Non-pigmented ciliary epithelial cell (primary cell): Measurements from ENCODE around the gene DYNLT4.
"Not testable (repeated sequence)": the region's sequence is repeated elsewhere in the genome, so short reads cannot be mapped to it uniquely, and the experiment has no call there.

Experiments used
- DNase-seq: peaks from one replicate; pipeline ENCODE4 v3.0.0-alpha.2; 2010; ENCODE audit warnings: low read depth

The DYNLT4 gene

DNA sequence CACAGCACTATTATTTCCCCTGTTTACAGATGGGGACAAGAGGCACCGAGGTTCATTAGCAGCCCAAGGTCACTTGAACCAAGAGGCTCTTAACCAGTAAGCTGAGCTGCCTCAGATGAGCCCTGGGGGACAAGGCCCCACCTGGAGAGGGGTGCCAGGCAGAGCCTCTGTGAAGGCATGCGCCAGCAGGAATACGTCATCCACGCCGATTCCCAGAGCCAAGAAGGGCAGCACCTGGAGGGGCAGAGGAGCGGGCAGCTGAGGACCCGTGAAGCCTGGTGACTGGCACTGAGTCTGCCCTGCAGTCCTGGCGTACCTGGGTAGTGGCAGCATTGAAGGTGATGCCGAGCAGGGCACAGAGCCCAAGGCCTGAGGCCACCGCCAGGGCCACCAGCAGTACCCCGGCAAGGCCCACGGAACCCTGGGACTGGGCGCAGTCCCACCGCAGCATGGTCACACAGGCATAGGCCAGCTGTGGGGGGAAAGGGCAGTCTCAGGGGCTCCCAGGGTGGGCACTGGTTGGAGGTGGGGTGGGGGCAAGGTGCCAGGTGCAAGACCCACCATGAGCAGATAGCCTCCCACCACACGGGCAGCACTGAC is 21.8 kb upstream of the DYNLT4 start:
- DNase-seq, result no peak

DNA sequence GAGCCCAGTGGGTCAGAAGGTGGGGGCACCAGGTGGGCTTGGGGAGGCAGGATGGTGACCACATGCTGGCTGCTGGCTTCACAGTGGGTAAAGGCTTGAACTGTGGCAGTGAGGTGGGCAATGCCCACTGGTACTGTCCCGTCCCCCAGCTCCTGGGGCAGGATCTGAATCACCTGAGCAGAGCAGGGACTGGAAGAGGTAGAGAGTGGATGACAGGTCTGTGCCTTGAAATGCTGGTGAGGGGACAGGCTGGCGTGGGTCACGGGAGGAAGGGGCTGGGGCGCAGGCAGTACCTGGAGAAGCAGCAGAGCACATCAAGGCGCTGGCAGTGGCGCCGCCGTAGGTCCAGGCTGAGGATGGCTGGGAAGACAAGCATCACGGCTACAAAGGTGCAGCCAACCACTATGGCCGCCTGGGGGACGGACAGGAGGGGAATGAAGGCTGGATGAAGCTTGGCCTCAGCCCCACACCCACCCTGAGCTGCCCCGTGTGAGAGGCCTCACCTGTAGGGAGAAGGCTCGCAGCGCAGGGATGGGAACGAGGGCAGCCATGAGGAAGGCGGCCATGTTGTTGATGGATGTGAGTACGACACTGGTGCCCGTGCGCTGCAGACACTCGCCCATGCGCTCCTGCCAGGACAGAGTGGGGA is 21.0 kb upstream of the DYNLT4 start:
- DNase-seq, result no peak

DNA sequence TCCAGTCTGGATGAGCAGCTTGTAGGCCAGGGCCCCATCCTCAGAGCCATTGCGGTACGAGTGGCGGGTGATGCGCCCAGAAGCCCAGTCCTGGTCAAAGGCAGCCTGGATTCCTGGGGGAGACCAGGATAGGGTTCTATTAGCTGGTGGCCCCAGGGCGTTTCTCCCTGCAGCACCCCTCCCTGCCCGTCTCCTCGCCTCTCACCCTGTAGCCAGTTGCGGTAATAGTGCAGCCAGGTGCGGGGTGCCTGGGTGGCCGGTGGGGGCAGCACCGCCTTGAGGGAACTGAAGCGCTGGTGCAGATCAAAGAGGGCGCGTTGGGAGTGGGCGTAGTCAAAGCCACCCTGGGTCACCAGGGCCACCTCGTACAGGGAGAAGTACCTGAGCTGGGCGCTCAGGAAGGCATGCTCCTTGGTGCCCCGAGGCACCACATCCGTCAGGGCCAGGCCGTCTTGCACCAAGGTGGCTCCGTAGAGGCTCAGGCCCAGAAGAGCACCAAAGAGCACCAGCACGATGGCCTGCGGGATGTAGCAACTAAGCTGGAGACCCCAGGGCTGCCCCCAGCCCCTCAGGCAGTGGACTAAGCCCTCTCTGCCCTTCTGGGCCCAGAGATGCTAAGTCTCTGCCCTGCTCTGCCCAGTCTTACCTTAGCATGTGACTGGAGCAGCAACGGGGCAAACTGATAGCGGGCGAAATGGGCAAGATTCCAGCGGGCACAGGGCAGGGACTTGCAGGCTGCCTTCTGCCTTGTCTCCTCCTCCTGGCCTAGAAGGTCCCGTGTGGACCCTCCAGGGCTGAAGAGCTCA is 20.2 kb upstream of the DYNLT4 start:
- no peak for DNase-seq

DNA sequence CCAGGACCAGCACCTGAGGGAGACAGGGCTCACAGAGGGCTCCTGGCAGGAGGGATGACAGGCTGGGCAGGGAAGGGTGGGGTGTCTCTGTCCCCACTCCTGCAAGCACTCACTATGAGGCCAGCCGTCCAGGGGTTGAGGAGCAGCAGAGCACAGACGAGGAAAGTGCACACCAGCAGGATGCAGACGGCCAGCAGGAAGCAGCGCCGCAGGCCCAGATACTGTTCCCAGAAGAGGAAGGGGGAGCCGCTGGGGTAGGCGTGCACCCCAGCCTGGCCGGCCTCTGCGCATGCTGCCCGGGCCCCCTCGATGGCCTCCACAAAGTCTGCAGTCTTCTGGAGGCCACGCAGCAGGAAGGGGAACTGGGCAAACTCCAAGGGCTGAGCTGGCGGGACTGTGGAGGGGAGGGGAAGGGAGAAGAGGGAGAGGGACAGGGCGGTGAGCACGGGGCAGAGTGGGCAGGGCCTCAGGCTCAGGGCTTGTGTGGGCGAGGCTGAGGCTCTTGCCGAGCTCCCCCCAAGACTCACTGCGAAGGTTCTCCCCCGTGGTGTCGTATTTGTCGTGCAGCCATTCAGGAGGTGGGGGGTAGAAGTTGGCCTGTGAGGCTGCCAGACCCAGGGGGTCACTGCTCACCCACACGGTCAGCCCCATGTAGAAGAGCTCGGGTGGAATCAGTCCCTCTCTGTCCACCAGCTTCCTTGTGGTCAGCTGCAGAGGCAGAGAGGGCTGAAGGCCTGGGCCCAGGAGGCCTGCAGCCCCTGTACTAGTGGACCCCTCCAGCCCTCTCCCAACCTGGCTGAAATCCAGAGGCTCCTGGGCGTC is 19.4 kb upstream of the DYNLT4 start:
- no peak for DNase-seq

DNA sequence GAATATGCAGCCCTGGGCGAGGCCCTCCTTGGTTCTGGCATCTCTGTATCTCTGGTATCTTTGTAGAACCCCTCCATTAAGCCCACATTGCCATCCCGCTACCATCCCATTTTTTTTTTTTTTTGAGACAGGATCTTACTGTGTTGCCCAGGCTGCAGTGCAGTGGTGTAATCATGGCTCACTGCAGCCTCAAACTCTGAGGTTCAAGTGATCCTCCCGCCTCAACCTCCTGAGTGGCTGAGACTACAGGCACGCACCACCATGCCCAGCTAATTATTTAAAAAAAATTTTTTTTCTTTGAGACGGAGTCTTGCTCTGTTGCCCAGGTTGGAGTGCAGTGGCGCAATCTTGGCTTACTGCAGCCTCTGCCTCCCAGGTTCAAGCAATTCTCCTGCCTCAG is 17.2 kb upstream of the DYNLT4 start:
- DNase-seq, result not testable (repeated sequence)

DNA sequence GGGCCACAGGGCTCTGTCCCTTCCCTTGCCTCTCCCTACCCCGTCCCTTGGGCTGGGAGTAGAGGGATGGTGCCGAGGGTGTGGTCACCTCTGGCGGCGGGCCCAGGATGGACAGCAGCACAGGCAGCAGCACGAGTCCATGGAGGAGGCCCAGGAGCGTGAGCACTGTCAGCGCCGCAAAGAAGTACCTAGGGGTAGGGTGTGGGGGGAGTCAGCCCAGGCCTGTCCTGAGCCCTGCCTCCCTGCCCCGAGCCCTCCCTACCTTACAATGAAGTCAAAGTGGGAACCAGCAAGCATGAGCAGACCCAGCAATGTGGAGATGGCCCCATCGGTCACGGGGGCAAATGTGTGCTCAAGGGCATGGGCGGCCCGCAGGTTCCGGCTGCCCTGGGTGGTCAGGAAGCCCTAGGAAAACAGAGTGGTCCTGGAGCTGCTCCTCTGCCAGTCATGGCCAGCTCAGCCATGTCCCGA is 15.9 kb upstream of the DYNLT4 start:
- no peak for DNase-seq

DNA sequence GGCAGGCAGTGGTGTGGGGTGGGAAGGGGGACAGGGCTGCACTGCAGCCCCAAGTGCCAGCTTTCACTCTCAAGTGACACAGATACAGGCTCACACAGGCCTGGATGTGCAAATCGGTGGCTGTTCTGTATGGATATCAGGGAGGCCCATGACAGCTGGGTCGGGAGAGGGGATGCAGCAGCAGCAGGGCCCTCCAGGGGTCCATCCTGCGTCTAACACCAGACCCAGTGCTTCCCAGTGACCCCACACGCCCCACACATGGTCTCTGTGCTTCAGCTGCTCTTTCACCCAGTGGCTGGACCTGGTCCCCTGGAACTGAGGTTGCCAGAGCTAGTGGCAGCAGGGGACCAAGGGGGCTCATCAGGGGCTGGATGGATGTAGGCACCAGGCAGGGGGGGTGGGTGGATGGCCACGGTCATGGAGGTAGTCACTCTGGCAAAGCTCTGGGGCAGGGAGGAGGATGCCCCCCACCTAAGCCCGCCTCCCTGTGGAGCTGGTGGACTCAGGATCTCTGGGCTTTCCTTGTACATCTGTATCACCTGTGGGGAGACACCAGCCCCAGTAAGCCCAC is 15.1 kb upstream of the DYNLT4 start:
- DNase-seq, result no peak

DNA sequence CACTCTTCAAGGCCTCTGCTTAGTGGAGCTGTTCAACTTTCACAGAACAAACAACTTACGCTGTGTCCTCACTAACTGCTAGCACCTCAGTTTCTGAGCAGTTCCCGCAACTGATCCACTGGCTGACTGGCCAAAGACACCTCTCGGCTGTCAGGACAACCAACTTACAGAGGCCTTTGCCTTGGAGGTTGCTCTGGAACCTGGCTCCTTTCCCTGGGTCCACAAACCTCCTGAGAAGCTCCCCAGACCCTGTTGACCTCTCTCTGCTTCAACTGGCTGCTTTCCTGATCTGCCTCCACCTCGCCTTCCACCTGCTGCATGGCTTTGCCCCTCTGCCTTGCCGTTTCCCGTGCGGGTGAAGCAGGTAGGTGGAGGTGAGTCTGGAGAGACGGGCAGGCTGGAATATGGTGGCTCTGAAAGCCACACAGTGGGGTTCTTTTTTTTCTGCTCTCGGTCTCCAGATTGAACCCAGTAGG is 14.1 kb upstream of the DYNLT4 start:
- no peak for DNase-seq

DNA sequence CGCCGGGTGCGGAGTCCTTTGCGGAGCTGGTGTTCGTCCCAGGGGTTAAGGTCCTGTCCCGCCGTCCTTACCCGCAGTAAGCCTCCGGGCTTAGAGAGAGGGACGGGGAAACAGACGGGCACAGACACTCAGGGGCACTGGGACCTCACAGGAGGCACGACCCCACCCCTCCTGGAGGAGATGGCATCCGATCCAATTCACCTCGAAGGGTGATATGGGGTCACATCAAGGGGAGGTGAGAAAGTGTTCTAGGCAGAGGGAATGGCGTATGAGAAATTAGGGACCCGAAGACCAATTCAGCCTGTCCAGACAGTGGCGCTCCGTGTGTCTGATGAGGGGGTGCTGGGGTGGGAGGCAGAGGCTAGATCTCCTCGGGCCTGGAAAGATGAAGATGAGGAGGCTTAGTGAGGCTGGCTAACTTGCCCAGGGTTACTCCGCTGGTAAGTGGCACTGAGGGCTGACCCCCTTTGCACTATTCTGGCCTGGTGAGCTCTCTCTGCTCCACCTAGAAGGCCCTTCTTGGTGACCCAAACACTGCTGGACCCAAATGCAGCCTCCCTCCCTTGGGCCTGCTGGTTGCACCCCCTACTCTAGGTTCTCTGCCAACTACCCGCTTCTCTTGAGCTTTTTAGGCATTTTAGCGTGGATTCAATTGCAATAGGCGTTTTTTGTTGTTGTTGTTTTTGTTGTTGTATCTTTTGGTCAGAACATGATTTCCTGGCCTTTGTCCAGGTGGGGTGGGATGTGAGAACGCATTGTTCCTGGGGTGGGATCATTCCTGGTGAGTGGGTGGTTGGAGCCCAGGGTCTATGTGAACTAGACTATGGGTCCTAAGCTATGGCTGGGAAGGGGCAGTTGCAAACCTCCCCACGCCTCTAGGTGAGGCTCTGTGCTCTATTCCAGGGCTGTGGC is 13.4 kb upstream of the DYNLT4 start:
- DNase-seq, result no peak

DNA sequence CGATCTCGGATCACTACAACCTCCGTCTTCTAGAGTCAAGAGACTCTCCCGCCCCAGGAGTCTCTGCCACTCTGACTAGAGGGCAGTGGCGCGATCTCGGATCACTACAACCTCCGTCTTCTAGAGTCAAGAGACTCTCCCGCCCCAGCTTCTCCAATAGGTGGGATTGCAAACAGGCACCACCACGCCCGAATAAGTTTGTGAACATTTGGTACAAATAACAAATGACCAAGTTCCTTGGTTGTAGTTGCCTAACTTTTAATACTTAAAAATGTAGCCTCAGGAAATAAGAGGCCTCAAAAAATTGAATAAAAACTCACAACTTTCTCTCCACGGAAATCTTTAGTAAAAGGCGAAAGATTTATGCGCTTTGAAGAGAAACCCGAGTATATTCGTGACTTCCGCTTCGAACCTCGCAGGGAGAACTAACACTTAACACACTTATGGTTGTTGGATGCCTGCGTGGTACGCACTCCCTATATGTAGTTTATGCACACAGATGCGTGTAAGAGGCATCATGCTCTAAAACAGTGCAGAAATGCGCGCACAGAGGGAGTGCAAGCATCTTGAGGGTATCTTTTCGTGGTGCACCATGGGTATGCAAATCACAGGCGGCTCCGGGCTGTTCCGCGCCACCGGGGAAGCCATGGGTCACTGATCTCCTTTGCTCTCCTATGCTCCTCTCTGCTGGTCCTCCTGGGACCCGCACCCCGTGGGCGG is 12.6 kb upstream of the DYNLT4 start:
- DNase-seq, result peak; percentile 57

DNA sequence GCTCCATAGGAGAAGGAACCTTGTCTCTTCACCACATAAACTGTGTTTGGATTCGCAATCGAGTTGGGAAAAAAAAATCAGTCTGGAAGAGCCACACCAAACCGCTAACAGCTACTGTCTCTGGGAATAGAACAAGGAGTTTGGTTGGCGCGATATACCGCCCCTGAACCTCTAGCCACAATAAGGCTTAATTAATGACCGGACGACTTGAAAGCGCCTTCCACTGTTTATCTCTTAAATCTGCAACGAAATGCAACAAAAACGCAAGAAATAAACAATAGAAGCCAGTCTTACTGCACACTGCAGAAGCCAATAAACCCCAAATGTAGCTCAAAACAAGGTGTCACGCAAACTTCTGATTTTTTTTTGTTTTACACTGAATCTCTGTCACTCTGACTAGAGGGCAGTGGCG is 12.1 kb upstream of the DYNLT4 start:
- DNase-seq, result no peak

DNA sequence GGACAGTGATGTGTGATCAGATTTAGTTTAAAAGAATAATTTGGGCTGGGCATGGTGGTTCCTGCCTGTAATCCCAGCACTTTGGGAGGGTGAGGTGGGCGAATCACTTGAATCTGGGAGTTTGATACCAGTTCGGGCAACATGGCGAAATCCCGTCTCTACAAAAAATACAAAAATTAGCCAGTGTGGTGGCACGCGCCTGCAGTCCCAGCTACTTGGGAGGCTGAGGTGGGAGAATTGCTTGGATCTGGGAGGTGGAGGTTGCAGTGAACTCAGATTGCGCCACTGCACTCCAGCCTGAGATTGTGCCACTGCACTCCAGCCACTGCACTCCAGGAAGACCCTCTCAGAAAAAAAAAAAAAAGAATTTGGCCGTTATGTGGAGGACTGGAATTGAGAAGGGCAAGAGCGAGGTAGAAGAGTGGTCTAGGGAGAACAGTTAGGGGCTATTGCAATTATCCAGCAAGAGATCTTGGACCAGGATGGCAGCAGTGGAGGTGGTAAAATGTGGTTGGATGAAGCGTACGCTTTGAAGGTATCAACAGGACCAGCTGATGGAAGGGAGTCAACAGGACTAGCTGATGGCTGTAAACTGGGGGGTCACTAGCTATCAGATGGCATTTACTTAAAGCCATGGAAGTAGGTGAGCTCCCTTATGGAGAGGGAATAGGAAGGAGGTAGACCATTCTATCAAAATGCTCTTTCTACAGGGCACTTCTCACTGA is 10.8 kb upstream of the DYNLT4 start:
- DNase-seq, result no peak

DNA sequence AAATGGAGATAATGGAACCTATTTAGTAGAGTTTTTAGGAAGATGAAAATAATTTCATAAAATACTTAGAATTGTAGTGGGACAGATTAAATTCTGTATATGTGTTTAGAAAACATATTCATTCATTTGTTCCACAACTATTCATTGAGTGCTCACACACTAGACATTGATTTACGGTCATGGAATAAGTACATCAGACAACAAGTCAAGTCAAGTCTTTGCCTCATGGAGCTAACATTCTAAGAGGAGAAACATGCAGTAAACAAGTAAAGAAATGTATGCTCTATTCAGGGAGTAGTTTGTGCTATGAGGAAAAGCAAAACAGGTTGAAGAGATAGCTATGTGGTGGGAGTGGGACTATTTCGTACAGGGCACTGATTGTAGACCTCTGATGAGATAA is 10.2 kb upstream of the DYNLT4 start:
- DNase-seq, result no peak

DNA sequence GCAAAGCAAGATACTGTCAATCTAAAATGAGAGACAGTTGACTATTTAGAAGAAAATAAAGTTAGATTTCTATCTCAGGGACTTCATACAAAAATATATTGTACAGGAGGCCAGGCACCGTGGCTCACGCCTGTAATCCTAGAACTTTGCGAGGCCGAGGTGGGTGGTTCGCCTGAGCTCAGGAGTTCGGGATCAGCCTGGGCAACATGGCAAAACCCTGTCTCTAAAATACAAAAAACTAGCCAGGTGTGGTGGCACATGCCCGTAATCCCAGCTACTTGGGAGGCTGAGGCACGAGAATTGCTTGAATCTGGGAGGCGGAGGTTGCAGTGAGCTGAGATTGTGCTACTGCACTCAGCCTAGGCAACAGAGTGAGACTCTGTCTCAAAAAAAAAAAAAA is 8.8 kb upstream of the DYNLT4 start:
- DNase-seq, result not testable (repeated sequence)

DNA sequence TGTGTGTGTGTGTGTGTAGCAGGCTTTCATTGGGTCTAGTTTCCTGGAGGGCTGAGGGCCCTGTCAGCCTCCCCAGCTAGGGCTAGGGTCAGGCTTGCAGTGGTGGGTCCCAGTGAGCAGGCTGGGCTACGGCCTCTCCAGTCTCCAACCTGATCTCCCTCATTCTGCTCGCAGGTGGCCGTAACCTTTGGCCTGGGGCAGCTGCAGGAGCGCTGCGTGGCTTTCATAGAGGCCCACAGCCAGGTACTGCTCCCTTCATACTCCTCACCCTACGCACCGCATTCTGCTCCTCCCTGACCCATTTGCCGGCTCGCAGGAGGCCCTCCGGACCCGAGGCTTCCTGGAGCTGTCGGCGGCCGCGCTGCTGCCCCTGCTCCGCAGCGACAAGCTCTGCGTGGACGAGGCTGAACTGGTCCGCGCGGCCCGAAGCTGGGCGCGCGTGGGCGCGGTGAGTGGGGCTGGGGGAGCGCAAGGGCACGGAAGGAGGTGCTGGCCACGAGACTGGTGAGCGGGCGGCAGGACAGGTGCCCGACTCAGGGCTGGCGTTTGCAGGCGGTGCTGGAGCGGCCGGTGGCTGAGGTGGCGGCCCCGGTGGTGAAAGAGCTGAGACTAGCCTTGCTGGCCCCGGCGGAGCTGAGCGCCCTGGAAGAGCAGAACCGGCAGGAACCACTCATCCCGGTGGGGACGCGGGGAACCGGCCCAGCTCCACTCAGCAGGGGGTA is 5.8 kb upstream of the DYNLT4 start:
- no peak for DNase-seq

DNA sequence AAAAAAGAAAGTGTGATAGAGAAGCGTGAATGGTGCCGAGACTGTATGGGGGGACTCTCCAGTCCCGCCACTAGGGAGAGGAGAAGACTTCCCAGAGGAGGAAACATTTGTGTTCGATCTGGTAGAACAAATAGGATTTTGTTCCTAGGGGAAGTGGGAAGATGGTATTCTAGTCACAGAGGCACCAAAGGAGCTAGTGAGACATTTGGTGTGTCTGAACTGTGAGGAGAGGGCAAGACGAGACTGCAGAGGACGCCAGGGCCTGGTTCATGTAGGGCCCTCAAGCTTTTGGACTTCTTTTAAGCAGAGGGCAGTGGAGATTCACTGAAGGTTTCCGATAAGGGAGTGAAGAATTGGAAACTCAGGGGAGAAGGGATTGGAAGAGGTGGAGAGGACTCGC is 4.1 kb upstream of the DYNLT4 start:
- DNase-seq, result no peak

DNA sequence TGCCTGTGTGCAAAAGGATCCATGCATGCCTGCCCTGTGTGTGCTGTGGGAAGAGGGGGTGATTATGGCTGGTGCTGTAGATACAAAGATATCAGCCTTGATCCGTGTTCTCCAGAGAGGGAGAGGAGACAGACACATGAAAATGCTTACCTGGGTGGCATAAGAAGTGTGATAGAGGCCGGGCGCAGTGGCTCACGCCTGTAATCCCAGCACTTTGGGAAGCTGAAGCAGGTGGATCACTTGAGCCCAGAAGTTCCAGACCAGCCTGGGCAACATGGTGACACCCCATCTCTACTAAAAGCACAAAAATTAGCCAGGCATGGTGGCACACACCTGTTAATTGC is 3.6 kb upstream of the DYNLT4 start:
- not testable (repeated sequence) for DNase-seq

DNA sequence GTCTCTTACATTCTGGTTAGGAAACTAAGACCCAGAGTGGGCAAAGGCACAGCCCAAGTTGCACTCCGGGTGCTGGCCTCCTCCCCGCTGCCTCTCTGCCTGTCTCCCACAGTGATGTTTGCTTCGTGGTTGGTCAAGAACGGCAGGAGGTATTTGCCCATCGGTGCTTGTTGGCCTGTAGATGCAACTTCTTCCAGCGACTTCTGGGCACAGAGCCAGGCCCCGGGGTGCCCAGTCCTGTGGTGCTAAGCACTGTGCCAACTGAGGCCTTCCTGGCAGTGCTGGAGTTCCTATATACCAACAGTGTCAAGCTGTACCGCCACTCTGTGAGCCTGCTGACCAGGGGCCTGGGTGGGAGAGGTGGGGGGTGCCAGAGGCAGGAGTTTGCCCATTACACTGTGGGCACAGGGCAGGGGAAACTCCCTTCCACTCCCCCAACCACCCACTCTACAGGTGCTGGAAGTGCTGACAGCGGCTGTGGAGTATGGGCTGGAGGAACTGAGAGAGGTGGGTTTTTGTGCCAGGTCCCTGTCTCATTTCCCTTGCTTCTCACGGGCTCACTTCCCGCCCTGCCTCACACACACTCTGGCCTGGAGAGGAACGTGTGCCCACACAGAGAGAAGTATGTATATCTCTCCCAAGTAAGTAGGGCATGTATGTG is 3.1 kb upstream of the DYNLT4 start:
- DNase-seq, result no peak
